HG03280 (cell line): ENCODE results near the gene WIPI1.
A peak's percentile ranks its signal among the peaks of the same experiment; 100 is the strongest.
"Not testable (repeated sequence)": the region's sequence is repeated elsewhere in the genome, so short reads cannot be mapped to it uniquely, and the experiment has no call there.

Experiments
- ATAC-seq: cut with Tn5 transposase; IDR thresholded peaks from one replicate; pipeline ENCODE4 v1.9.1; 2021; ENCODE audit warnings: mild to moderate bottlenecking, moderate library complexity; ENCODE audit not compliant: unreplicated experiment

The WIPI1 gene

GRCh38 chr17:68457168-68457538 is at the start of gene WIPI1:
WIPI1 (minus strand) TSS chr17:68457496; CDS start chr17:68457421, 75 bp downstream.
- ATAC-seq: peak; percentile 30

DNA sequence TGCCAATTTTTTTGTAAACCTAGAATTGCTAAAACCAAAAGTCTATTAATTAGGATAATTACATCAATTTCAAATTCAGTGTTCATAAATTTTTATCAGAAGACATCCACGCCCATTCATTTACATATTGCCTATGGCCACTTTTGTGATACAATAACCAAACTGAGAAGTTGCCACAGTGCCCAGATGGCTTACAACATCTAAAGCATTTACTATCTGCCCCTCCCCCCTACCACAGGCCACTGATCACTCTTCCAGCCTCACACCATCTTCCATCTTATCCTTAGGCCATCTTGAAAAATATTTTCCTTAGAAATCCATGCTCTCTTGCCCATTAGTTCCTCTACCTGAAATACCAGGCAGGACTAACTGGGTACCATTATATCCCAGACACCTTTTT is 48.7 kb upstream of the WIPI1 start:
- no peak for ATAC-seq

DNA sequence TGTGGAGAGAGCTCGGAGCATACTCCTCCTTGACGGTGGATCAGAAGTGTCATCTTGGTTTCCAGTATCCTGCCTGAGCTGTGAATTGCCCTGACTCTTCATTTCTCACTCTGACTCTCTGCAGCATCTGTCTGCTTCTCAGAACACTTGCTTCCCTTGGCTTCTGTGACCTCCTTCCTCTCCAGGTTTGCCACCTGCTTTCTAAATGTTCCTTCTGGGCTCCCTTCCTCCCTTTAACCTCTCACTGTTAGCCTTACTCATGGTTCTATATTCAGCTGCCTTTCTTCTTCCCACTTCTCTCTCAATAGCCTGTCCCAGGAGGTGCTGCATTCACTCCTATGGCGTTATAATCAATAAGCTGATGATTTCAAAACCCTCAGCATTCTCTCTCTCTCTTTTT is 43.8 kb upstream of the WIPI1 start:
- no peak for ATAC-seq

GRCh38 chr17:68499587-68499986 is 42.3 kb upstream of the WIPI1 start:
- no peak for ATAC-seq

GRCh38 chr17:68498479-68499326 is 41.4 kb upstream of the WIPI1 start:
- ATAC-seq: no peak

DNA sequence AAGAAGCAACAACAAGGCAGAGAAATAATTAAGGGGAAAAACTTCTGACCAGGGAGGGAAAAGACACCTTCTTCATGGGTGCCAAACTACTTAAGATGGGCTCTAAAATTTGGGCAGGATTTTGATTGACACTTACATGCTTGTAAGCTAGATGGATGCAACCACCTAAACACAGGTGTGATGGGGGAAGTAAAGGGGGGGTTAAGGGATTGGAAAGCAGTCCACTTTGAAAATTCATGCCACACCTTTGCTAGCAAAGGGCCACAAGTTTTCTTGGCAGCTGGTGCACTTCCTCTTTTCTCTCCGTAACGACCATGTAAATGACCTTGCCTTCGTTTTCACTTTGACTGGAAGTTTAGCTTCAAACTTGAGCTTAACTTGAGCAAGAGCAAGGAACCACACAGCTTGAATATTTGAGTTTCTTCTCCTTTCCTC is 40.6 kb upstream of the WIPI1 start:
- ATAC-seq: peak; percentile 91

- no peak for ATAC-seq
These were observed 37.8 kb upstream of the WIPI1 start for GRCh38 chr17:68495081-68495480.

GRCh38 chr17:68492394-68493054 is 35.2 kb upstream of the WIPI1 start:
- ATAC-seq: not testable (repeated sequence)

DNA sequence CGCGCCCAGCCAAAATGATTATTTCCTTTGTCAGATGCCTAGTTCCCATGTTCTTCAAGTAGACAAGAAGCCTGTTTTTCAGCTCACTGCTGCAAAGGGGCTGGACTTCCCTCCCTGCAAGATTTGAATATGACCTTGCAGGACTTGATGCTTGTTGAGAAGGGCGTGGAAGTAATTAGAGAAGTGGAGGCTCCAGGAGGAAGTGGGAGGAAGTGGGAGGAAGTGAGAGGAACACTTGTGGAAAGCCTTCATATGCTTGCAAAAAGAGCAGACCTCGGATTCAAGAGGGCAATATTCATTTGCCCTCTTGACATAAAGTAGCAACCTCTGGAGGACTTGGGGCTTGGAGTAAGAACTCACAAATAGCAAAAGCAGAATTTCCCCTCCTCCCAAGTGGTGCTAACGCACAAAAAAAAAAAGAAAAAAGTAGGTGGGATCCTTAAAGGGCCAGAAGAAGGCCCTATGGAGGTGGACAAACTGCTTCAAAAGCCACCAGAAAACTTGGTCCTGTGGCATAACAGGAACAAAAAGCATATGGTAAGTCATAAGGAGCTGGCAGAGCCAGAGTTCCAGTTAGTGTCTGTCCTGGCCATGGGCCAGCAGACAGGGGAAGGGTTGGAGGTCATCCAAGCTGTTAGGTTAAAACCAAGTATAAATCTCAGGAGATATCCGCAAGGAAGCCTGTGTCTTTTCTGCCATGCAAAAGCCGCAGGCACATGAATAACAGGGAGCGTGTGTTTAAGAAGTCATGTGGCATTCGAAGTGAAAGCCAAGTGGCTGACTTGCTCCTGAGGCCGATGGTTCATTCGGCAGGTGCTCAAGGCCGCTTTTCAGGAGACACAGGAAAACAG is 34.3 kb upstream of the WIPI1 start:
- no peak for ATAC-seq

- ATAC-seq: no peak
These were observed 32.6 kb upstream of the WIPI1 start for GRCh38 chr17:68489919-68490318.

DNA sequence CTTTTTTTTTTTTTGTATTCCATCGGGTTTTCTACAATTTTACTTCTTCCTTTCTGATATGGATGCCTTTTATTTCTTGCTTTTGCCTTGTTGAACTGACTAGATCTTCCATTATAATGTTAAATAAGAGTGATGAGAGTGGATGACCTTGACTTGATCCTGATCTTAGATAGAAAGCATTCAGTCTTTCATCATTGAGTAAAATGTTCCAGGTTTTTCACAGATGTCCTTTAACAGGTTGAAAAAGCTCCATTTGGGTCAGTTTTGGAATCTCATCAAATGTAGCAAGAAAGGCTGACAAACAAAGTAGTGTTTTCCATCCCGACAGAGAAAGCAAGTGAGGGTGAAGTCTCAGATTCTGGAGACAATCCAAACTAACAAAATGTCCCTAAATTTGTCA is 27.2 kb upstream of the WIPI1 start:
- no peak for ATAC-seq

DNA sequence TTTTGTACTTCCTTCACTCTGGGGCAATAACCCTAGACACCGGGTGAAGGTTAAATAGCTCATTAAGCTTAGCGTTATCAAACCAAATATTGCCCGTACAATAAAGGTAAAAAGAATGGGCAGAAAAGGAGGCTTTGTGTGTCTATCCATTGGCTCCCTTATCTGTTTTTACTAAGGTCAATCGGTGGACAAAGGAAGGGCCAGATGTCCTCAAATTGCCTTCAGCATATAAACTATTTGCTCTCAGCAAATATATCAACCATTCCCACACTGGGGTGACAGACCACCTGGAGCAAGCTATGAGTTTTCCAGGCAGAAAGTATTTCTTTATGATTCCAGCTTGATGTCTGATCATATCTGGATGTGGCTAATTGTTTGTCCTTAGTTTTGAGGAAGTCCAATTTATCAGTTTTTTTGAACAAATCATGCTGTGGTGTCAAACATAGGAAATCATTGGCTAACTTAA is 25.3 kb upstream of the WIPI1 start:
- no peak for ATAC-seq

GRCh38 chr17:68480885-68481284 is 23.6 kb upstream of the WIPI1 start:
- no peak for ATAC-seq

DNA sequence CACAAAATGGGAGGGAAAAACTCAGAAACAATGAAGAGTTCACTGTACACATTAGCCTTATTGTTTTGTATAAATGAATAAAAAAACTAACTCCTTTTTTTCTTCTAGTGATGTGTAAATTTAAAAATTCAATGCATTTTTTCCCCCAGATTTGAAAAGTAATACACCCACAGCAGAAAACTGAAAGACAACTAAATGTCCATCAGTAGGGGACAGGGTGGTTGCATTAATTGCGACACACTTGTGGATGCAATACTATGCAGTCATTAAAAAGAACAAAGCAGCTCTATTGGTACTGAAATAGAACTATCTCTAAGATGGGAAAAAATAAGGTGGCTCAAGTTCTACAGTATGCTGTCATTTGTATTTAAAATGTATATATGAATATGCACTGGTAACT is 13.7 kb upstream of the WIPI1 start:
- no peak for ATAC-seq

DNA sequence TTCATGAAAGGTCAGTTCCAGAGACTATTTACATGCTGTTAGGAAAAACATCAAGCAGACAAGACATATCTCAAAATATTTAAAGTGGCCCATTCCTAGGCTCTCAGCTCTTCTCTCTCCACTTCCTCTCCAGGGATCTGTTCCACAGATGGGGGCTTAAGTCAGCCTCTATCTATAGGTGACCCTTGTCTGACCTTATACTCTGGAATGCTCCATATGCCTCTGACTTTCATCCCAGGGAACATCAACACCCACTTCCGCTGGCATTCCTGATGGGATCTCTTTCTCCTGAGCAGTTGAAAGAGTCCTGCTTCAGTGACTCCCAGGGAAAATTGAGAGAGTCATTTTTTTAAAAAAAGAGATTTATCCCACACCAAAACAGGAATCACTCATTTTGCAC is 11.5 kb upstream of the WIPI1 start:
- no peak for ATAC-seq

GRCh38 chr17:68468334-68468733 is 11.0 kb upstream of the WIPI1 start:
- ATAC-seq: no peak

DNA sequence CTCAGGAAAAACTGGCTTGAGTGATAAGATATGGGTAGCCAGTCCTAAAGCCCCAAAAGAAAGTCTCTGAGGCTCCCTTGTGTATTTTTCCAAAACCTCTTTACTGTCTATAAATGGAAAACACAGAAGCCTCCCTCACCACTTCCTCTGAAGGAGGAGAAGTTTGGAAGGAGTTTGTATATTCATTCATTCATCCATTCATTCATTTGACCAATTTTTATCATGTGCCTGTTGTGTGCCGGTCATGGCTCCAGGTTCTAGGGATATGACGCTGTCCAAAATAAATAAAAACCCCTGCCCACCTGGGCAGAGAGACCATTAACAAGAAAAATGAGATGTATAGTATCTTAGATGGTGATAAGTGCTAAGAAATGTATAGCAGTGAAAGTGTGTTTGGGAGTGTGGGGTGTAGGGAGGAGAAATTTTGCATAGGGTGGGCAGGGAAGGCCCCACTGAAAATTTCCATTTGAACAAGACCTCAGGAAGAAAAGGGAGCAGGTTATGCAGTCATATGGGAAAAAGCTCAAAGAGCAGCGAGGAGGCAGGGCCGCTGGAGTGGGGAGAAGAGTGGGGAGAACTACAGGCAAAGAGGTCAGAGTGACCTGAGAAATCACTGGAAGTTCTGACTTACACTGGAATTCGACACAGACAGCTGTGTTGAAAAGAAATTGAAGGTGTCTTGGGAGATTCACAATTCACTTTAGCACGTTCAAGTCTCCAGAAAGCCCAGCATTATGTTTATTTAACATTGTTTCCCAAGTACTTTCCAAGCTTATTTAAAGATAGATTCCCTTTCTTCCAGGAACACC is 6.1 kb upstream of the WIPI1 start:
- ATAC-seq: no peak

DNA sequence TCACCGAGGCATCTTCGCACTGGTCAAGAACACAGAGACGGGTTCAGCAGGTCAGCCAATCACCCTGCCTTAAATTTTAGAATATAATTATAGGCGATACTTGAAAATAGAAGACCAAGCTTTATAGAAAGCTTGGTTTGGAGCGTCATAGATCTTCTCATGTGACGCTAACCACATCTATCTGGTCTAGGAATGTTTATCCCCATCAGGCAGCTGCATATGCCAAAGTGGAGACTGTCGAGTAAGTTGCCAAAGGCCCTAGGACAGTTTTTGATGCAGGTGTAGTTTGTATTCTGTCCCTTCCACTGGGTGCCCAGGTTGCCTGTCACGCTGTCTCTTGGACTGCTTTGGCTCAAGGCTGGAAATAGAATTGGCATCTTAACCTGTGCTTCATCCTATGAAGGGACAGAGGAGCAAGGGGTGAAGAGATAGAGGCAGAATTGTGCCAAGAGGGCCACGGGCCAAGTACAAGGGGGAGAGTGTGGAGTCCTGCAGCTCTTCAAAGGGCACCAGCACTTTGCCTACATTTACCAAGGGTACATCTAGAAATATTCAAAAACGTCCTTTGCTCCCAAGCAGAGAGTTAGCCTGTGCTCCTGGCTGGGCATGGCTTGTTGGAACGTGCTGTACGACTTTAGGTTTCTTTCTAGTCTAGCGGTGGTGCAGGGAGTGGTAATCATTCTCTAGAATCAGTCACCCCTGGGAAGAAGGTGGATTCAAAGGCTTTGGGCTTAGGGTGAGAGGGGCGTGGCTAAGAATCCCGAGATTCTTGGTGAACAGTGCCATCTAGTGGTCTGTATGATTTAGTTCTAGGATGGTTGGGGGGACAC is 5.3 kb upstream of the WIPI1 start:
- peak; percentile 41 for ATAC-seq

DNA sequence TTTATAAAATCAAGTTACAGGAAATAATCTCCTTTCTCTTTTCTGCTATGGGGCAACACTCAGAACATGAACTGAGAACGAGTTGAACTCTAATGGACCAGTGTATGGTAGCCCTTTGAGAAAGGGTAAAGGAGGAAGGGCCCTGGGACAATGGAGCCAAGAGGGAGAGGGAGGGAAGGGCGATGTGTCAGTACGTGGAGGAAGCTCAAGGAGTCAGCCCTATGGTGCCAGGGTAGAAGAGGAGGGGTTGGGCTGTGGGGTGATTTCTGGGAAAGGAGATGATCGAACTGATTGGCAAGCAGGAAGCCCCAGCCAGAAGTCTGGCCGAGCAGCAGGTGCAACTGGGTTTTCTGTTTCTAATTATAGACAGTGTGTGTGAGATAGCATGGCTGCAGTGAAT is 4.3 kb upstream of the WIPI1 start:
- ATAC-seq: no peak

DNA sequence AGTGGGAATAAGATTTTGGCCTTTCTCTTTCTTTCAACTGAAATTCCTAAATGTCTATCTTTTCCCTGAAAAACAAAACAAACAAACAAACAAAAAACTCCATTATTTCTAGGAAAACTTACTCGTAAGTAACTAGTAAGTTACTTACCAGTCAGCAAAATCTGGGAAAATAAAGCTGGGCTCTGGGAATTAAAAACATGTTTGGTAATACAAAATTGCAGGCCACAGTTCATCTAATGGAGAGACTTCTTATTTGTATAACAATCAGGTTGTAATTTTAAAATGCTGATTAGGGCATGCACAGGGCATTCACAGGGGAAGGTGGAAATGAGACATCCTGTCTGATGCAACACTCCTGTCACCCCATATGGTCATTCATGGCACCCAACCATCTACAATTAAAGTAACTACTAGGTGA is 3.8 kb upstream of the WIPI1 start:
- ATAC-seq: no peak
